SK-N-DZ (cell line): ENCODE data around the gene MAP3K14.

Experiments
- DNase-seq: peaks from one replicate; pipeline ENCODE4 v3.0.0-alpha.2; 2015; ENCODE audit warnings: low spot score

The MAP3K14 gene

DNA sequence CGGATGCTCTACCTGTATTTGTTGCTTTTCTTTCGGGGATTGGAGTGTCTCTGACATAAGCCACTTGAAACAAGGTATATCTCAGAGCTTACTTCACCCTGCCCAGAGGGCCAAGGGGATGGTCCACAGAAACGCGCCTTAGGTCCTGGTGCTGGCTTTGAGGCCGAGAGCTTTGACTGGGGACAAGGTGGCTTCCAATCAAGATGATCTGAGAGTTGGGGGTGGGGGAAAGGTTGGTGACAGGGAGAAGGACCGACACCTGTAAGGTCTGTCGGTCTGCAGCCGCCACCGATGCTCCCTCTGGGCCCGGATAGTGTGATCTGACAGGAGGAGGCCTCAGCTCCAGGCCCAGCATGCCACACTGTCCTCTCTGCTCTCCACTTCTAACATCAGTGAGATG, 33.1 kb downstream of the MAP3K14 start:
- no peak for DNase-seq

DNA sequence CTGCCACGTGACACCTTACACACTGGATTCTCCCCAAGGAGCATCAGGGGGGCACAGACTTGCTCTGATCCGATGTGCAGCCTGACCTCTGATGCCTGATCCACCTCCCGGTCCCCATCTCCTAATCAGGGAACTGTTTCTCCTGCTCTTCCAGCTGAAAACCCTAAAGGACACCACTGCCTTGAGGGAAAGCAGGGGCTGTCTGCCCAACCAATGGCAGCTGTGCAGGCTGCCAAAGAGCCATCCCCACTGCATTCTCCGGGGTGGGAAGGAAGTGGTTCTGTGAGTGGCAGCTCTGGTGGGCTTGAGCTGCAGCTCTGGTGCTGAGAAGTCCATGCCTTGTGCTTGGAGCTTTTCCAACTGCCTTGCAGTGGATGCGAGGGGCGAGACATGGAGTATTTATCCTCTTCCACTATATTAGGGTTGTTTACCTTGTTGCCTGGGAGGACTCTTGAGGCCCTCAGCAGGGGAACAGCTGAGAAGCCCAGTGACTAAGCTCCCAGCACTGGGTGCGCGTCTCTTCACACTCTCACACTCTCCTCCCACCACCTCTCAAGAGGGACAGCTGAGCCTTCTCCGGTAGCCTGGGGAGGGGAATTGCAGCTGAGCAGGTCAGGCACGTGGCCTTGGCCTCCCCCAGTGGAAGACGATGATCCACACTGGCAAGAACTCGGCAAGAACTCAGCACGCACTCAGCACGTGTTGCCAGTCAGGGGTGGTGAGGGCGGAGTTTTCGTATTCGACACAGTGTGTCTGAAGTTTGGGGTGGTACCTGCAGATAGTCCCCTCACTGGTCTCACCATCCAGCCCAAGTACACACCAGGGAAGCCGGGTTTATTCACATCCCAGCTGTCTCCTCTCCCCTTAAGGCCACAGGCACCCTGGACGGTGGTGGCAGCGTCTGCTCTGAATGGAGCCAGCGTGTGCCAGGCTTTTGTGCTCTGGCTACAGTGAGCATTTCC, 33.9 kb downstream of the MAP3K14 start:
- no peak for DNase-seq

DNA sequence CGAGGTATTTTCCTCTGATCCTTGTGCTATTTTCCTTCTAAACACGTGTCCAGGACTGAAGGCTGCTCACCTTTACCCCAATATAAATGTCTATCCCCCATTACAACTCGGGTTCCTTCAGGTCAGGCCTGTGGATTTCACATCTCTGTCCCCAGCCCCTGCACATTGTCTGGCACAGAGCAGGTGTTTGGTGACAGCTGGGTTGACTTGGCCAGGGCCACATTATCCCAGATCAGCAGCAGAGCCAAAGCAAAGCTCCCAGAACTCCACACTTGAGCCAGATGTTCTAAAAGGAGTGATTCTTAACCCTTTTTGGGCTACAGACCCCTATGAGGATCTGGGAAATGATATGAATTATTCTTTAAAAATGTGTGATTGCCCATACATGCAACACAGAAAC, 36.9 kb downstream of the MAP3K14 start:
- no peak for DNase-seq

DNA sequence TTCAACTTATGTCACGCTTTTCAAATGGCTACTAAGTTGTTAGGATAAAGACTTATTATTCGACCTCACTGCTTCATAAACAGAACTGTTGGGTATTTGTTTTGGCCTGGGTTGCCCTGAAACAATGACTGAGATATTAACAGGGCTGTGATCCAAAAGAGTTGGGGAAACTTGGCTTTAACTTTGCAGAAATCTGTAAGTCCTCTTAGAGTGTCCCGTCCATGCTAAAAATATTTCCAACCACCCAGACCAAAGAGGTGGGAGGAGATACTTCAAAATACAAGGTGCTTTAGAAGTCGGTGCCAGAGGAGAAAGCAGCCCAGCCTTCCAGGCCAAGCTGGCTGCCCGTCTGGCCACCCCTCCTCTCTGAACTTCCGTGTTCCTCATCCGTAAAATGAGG, 38.8 kb downstream of the MAP3K14 start:
- DNase-seq = no peak

DNA sequence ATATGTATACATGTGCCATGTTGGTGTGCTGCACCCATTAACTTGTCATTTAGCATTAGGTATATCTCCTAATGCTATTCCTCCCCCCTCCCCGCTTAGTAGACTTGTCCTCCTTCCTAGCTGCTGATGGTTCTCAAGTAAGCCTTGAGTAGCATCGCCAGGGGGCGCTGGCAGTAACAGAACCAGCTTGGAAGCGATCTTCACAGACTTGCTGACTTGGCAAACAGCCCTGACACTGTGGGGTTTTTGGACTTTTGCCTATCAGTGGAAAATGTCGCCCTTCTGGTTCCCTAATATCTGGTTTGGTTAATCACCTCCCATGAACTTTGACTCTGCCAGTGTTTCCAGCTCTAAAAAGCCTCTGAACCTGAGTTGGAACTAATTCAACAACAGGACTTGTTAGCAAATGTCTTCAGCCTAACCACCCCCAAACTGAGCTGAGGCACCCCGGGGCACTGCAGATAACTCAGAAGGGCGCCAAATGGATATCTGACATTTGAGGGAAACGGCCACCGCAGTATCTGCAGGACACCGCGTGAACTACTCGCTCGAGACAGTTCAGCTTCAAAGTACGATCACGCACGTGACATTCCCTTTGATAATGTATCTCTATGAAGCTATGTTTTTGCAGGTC, 39.5 kb downstream of the MAP3K14 start:
- DNase-seq = peak; percentile 90

DNA sequence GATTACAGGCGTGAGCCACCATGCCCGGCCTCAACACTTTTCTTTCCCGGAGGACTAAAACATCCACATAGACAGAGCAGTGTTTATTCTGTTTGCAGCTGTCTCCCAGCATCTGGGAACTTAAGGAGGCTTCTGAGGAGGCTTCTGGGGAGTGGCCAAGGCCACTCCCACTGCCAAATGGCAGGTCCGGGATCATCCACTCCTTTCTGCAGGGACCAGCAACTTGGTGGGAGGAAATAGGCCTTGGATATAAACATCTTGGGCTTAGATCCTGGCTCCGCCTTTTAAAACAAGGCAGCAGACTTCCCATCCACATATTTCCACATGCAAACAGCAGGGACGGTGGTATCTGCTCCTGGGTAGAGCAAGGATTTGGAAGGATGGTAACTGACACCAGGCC, 40.8 kb downstream of the MAP3K14 start:
- DNase-seq = no peak

DNA sequence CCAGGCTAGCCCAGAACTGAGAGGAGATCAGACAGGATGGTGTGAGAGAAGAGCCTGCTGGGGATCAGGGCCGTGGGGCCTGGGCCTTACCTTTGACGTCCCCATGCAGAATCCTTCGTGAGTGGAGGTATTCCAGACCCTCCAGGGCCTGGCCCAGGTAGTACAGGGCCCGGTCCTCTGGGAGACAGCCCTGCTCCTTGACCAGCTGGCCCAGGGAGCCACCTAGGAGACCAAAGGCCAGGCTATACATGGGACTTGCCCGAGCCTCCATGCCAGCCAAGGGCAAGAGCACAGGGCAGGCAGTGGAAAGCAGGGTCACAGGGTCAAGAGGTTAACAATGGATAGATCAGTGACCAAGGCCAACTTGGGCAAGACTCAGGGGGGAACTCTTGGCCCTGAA, 42.8 kb downstream of the MAP3K14 start:
- DNase-seq = no peak

DNA sequence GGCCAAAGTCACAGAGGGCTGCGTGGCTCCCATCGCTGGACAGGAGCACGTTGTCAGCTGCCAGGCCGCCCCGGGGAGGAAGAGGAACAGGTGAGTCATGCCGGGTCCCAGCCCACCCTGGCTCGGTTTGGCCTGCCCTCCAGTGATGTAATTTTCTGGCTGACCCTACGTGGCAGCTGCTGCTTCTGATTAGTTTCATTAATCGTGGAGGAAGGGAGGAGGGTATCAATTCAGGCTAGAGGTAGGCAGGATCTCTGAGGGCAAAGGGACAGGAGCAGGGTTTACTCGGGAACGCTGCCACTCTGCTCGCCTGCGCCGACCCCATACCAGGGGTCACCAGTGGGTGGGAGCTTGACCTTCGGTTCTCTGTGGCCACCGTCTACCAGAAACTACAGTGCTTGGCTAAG, 43.3 kb downstream of the MAP3K14 start:
- no peak for DNase-seq

DNA sequence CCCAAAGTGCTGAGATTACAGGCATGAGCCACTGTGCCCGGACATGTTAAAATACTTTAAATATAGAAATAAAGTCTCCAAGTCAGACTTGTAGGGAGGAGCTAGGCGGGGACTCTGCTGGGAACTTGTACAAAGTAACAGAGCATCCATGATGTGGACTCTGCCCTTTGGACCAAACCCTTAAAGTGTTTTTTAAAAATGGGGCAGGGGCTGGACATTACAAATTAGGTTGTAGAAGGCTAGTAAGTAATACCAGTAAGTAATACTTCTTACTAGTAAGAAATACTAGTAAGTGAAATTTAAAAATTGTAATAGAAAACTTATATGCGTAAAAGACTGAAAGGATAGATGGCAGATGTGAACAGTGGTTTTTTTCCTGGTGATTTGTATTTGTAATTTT, 45.2 kb downstream of the MAP3K14 start:
- DNase-seq = no peak

DNA sequence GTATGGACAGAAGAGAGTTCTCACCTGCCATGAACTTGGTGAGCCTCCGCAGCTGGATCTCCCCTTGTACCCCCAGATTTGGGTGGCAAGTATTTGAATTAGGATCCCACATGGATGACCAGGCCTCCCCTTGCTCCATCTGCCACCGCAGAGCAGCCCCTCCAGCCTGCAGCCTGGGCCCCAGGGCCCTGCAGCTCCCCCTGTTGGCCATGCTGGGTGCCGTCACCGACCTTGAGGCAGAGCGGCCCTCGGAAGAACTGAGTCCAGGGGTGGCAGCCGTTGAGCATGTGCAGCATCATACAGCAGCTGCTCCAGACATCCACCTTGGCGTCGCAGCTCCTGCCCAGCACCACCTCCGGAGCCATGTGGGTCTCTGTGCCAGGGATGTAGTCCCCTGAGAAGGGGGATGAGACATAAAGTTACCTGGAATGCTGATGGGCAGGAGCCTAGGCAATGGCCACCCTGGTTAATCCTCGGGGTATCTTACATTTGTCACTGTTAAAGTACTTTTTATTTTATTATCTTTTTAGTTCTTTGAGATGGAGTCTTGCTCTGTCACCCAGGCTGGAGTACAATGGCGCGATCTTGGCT, 45.9 kb downstream of the MAP3K14 start:
- DNase-seq = no peak

DNA sequence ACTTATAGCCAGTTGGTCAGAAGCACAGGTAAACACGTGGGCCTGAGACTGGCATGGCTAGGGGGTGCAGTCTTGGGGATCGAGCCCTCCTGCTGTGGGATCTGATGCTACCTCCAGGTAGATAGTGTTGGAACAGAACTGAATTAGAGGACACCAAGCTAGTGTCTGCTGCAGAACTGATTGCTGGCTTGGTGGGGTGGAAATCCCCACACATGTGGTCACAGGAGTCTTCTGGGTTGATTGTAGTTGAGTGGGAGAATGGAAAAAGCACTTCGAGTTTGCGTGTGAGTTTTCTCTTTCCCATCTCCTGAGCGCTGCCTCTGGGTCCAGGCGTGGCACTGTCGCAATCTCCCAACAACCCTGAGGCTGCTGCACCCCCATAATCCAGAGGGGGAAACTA, 46.9 kb downstream of the MAP3K14 start:
- DNase-seq = no peak

DNA sequence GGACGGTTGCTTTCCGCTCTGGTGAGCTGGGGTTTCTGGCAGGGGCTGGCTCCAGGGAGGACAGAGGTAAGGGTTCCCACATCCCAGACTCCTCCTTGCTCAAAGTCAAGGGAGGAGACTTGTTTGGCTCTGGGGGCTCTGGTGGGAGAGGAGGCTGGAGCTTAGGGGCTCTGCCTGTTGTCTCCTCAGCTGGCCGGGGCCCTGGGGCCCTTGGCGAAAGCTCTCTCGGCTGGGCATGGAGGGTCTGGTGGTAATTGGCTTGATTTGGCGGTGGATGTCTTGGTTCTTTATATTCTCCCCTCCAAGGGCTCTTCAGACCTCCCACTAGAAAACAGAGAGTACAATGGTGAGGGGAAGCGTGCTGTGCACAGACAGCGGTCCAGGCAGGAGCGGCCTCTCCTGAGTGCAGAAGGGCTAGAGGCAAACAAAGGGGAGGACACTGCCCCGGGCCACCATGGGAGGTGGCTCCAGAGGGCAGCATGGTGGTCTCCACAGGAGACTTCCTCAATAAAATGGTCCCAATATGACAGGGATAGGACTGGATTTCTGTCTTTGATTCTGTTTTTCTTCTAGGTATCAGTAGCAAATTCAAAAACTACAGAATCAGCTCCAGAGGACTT, 49.3 kb downstream of the MAP3K14 start:
- no peak for DNase-seq

DNA sequence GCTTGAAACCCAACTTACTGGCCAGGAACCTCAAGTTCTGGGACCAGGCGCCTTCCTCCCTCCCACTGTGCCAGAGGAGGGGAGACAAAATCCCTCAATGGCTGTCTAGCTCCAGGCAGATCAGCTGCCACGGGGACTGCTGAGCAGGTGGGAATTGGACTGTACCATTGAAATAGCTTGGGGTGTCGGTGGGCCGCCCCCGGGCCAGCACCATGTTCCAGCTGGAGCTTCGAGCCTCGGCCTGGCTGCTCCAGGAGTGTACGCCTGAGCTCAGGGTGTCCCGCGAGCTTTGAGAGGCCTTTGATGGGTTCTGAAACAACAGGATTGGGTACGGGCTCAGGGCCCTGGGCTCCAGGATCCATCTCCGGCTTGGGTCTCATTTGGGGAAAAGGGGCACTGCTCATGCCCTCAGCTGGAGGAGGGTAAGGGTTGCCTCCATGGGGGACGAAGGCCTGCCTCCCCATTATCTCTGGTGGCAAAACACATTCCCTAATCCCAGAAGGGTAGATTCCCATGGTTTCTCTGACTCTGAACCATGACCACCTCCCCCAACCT, 50.4 kb downstream of the MAP3K14 start:
- DNase-seq = no peak

DNA sequence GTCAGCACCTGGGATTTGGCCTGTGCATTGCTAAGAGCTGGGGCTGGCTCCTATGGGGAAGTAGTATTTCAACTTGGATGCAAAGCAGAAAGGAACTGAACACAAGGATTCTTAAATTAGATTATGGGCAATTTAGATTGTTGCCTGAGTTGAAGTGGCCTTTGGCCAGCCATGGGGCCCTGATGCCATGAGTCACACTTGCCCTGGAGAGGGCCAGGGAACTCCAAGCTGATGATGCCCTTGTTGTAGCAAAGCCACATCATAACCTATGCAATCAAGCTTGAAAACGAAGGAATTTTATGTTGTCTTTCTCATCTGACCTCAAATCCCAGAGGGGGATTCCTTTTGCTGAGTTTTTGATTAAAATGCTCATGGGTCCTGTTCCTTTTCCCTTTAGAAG, 51.0 kb downstream of the MAP3K14 start:
- no peak for DNase-seq

DNA sequence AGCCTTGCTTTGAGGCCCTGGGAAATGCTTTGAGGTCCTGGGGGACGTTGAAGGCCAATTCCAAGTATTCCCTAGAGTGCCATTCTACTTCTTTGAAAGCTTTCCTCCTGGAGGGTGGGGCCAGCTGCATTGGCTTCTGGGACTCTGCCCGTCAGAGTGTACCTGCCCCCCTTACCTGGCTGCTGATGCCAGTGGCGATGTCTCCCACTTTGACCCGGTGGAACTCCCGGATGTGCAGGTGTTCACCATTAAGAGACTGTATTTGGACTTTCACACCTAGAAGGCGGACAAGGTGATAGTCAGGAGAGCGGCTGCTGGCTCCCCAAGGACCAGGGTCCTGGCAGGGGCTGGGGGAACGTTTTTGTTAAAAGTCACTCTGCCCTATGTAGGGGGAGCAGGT, 51.8 kb downstream of the MAP3K14 start:
- no peak for DNase-seq

DNA sequence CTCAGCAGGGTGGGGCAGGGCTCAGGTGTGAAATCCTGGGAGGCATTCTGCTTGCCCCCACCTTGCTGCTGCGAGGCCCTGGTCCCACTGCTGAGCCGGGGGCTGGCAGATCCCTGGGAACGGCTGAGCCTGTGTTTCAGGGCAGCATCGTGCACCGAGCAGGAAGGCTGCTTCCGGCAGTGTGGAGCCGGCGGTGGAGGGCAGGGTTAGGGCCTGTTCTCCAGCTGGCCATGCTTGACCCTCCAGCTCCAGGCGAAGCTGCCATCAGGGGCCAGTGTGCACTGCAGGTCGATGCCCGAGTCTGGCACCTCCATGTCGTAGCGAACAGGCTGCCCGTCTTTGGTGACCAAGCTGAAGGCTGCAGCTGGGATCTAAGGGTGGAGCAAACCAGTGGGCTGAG, 52.4 kb downstream of the MAP3K14 start:
- no peak for DNase-seq

DNA sequence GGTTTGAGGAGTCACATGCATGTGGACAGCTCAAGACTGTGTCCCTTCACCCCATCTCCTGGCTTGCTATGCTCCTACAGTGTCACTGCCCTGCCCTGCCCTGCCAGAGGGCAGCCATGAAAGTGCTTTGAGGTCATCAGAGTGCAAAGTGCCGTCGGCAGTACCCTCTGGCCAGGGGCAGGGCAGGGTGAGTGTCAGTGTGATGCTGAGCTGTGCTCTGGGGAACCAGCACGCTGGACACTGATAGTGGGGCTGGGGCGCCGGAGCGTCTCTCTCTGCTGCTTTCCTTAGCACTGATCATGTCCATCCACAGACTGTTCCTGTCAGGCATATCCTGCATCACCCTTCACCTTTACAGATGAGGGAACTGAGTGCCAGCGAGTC, 53.4 kb downstream of the MAP3K14 start:
- no peak for DNase-seq

DNA sequence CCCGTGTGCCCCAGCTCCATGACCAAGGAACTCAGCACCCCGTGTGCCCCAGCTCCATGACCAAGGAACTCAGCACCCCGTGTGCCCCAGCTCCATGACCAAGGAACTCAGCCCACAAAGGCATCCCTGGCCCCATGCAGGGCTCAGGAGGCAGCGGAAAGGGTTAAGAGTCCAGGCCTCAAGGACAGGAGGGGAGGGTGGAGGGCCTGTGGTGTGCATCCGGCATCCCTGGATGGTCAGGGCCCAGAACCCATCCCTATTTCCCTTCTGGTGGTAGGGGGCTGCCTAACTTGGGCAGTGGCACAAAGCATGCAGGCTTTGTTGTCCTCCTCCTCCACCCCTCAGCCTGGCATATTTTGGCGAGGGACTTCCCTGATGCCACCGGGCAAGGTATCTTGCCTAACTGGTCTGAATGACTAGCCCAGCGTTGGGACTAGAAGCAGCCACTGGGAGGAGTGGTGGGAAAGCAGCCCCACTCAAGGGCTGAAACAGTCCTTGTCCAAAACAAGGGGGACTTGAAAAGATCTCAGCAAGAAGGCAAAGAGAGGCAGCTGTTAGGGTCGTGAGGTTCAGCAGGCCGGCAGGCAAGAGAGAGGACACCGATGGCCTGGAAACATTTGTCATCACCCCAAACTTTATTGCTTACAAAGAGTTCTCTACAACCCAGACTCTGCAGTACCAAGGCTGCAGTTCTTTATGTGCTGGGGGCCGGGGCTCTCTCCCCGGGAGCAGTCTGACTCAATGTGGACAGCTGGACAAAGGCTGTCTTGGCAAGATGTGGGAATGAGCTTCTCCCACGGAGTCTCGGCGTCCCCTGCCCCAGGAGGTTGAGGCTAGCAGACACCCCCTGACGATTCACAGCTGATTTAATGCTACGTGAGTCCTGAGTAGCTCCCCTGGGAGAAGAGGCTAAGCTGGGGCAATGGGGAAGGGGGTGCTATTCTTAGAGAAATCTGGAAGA, 54.0 kb downstream of the MAP3K14 start:
- DNase-seq = no peak

DNA sequence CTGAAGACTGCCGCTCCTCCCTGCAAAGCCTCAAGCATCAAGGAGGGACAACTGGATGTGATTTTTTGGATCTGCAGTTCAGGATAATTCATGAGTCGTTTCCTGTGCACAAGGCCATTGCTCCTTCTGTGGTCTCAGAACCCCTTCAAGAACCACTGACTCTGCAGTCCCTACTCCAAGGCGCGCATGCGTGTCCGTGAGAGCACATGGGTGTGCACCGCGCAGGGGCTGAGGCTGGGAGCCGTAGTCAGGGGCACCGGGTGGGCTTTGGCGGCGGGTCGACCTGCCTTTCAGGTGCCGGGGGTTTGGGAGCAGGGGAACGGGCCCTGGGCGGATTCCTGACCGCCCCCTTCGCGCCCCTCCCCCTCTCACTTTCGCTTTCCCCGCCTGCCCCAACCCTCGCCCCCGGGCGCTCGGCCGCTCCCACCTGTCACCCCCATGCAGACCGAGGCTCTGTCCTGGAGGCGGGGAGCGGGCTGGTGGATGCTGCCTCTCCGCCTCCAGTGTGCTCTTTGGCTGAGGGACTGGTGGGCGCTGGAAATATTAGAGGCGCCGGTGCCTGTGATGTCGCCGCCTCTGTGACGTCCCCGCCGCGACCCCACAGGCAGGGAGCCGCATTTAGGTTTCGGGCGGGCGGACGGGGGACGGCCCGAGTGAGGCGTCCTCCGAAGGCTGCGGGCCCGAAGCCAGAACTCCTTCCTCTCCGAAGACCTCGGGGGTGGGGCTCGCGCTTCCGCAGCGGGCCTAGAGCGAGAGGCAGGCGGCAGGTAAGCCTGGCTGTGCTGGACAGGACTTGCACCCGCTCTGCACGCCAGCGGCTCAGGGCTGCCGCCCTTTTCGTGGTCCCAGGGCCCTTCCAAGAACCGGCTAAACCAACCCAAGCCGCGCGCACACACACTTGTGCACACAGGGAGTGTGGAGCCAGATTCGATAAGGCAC, 55.0 kb downstream of the MAP3K14 start, which contains the start of gene SPATA32:
Gene SPATA32, minus strand, starts transcription at position 518 of the 939 bp plus-strand sequence. Its CDS starts 78 bp downstream, at position 440.
- peak; percentile 56 for DNase-seq
